ENCODE results near the gene LAMC2.

DNA sequence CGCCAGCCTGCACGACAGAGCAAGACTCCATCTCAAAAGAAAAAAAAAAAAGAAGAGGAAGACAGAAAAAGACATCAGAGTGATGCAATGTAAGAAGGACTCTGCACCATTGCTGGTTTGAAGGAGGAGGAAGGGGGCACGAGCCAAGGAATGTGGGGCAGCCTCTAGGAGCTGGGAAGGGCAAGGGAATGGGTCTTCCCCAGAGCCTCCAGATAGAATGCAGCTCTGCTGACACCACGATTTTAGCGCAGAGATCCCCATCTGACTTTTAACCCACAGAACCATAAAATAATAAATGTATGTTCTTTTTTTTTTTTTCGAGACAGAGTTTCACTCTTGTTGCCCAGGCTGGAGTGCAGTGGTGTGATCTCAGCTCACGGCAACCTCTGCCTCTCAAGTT lies 33.9 kb upstream of the LAMC2 start:
- TF ChIP-seq CTCF (IDR thresholded peaks at IDR 0.05; ENCODE audit: insufficient read depth, low read depth, low read length), result no peak
- TF ChIP-seq EZH2 (IDR thresholded peaks at IDR 0.05; ENCODE audit: insufficient read depth, low read length), result no peak
